DLD1 (cell line): ENCODE results near the gene MEGF9.

ENCODE experiments used
- in situ Hi-C: cut with HindIII; loops from 2 replicates; pipeline ENCODE4 v1.10.0; 2017; ENCODE audit warnings: low sequenced_read_pairs

The MEGF9 gene

GRCh38 chr9:120627073-120627472 is 87.2 kb downstream of the MEGF9 start:
- in situ Hi-C loops: no loop called here

DNA sequence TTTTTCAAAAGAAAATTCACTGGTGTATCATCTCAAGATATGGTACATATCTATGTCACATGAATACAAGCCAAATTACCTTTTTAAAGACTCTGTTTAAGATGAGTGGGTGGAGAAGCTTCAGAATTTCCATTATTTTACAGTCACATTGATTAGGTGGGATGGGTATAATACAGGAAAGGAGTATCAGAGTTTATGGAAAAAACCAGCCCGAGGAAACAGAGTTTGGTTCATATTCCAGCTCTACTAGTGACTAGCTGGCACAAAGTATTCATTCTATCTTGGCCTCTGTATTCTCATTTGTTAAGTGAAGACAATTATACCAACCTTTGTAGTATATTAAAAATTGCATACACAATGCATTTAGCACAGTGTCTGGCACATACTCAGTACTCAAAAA is 87.8 kb downstream of the MEGF9 start:
- in situ Hi-C loops: no loop called here

DNA sequence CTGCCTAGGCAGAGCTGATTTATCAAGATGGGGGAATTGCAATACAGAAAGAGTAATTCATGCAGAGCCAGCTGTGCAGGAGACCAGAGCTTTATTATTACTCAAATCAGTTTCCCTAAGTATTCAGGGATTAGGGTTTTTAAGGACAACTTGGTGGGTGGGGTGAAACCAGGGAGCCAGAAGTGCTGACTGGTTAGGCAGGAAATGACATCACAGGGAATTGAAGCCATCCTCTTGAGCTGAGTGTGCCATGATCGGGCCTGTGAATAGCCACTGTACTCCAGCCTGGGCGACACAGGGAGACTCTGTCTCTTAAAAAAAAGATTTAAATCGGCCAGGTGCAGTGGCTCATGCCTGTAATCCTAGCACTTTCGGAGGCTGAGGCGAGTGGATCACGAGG is 89.0 kb downstream of the MEGF9 start:
- in situ Hi-C loops: no loop called here

DNA sequence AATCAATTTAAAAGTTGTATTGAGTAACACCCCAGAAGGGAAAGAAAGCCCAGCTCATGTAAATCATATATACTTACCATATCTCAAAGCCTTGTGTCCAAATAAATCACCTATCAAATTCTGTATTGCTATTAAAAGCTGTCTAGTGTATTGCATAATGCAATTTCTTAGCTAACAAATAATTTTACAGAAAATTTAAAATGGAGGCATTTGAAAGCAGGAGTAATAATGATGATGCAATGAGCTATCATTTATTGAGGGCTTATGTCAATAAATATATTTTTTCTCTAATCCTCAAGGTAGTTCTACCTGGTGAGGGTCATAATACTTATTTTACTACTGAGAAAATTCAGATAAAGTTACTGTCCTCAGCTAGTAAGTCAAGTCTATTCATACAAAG is 91.5 kb downstream of the MEGF9 start:
- in situ Hi-C loops: no loop called here

DNA sequence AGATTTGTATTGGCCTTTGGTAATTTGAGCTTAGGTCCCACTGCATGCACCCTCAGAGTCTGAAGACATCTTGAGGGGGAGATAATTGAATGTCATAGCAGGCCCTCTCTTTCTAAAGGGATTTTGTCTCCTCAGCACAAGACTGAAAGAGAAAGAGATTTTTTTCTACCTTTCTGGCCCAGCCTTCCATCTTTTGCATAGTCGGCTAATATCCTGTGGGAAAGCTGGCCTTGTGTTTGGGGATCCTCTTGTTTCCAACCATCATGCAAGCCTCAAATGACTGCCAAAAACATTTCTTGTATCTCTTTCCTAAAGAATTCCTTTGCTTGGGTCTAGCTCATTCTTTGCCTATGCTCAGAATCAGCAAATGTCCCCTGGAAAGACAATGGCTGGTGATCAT is 92.3 kb downstream of the MEGF9 start:
- in situ Hi-C loops: no loop called here

- in situ Hi-C loops: no loop called here
These were observed 94.3 kb downstream of the MEGF9 start for GRCh38 chr9:120619751-120620655.

DNA sequence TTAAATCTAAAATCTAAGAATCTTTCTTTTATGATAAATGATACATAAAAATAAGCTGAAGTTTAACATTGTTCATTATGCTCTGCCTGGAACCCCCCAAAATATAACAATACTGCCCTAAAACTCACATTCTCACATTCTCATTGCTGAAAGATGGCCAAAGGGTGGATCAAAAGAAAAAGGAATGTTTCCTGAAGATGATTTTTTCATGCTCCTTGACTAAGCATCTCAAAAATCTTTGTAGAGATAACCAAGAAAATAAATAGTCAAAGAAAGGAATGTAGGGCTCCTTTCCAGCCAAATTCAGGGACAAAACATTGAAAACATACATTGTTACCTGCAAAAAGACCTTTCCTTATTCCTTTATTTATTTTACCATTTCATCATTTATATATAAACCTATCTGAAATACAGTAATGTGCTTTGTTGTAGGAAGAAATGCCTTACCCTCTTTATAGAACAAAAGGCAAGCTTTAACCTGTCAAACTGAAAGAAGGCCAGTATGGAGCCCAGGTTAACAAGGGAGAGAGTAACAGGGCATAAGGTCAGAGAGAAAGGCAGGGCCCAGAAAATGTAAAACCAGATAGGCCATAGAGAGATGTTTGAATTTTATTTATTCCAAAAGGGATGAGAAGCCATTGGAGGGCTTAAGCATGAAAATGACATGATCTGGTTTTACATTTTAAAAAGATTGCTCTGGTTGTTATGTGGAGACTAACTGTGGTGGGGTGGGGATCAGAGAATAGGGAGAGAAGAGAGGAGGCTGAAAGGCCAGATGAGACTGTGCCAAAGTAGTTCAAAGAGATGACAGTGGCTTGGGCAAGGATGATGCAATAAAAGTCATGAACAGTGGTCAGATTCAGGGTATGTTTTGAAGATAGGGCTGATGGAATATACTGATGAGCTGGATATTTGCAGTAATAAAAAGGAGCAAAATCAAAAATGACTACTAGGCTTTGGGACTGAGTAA is 97.0 kb downstream of the MEGF9 start:
- in situ Hi-C loops: no loop called here

DNA sequence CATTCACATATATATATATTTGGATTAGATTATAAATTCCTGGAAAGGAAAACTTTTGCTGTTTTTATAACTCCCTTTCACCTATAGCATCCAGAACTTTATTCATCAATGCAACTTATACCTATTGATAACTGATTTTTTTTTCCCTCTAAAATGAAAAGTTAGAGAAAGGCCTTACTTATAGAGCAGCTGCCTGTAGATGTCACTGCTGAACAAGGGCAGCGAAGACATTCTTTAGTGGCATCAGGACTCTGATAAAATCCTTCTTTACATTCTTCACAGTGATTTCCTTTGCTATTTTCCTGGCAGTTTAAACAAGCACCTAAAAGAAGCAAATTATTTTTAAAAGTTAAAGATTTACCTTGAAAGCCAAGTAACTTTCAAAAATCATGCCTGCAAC is 102.1 kb downstream of the MEGF9 start:
- in situ Hi-C loops: no loop called here

GRCh38 chr9:120611690-120612068 is 102.6 kb downstream of the MEGF9 start:
- in situ Hi-C loops: no loop called here

DNA sequence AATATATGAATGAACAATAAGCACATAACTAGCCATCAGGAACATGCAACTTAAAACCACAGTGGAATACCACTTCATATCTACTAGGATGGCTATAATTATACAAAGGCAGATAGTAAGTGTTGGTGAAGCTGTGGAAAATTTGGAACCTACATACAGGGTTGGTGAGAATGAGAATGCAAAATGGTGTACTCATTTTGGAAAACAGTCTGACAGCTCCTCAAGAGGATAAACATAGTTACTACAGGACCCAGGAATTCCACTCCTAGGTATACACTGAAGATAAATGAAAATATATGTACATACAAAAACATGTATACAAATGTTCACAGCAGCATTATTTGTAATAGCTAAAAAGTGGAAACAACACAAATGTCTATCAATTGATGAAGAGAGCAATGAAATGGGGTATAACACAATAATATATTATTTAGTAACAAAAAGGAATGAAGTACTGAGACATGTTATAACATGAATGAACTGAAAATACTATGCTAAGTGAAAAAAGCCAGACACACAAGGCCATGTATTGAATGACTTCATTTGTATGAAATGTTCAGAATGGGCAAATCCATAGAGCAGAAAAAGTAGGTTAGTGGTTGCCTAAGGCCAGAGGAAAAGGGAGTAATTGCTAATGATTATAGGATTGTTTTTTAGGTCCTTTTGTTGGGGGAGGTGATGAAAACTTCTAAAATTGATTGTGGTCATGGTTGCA is 103.1 kb downstream of the MEGF9 start:
- in situ Hi-C loops: no loop called here

GRCh38 chr9:120609636-120610035 is 104.6 kb downstream of the MEGF9 start:
- in situ Hi-C loops: no loop called here

GRCh38 chr9:120608421-120608820 is 105.8 kb downstream of the MEGF9 start:
- in situ Hi-C loops: no loop called here

GRCh38 chr9:120603591-120603990 is 110.7 kb downstream of the MEGF9 start:
- in situ Hi-C loops: no loop called here

- in situ Hi-C loops: no loop called here
These were observed 111.3 kb downstream of the MEGF9 start for GRCh38 chr9:120603010-120603409.

GRCh38 chr9:120593955-120594277 is 120.4 kb downstream of the MEGF9 start:
- in situ Hi-C loops: no loop called here

- in situ Hi-C loops: no loop called here
These were observed 120.9 kb downstream of the MEGF9 start for GRCh38 chr9:120593250-120593954.

DNA sequence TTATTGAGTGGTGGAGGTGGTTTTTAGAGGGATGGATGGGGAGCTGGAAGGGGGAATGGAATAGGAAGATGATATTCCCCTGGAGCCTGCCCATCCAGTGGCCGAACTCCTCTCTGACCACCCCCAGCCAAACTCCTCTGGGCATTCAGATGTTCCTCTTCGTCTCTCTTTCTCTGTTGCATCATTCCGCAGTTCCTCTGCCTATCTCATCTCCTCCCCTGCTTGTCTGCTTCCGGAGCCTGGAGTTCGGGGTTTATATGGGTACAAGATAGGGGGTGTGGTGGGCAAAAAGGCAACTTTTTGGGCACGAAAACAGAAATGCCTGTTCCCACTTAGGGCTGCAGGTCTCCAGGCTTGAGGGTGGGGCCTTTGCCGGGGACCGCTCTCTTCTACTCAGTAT is 122.1 kb downstream of the MEGF9 start:
- in situ Hi-C loops: no loop called here

- in situ Hi-C loops: no loop called here
These were observed 126.9 kb downstream of the MEGF9 start for GRCh38 chr9:120587328-120587727.

DNA sequence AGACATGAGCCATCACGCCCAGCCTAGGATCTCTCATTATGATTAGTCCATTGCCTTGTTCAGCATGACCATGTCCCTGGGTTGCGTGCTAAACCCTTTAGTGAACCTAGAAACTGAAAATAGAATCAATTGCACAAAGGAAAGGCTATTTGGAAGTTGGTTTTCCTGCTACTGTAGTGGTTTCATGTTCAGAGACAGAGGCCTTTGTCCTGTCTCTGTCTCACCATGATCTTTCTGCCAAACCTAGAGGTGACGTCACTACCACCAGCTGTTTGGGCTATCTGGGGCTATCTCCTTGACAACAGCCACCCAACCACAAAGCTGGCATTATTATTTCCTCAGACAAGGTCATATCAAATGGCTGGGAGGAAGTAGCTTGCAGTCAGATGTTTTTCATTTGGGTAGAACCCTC is 130.3 kb downstream of the MEGF9 start:
- in situ Hi-C loops: no loop called here

DNA sequence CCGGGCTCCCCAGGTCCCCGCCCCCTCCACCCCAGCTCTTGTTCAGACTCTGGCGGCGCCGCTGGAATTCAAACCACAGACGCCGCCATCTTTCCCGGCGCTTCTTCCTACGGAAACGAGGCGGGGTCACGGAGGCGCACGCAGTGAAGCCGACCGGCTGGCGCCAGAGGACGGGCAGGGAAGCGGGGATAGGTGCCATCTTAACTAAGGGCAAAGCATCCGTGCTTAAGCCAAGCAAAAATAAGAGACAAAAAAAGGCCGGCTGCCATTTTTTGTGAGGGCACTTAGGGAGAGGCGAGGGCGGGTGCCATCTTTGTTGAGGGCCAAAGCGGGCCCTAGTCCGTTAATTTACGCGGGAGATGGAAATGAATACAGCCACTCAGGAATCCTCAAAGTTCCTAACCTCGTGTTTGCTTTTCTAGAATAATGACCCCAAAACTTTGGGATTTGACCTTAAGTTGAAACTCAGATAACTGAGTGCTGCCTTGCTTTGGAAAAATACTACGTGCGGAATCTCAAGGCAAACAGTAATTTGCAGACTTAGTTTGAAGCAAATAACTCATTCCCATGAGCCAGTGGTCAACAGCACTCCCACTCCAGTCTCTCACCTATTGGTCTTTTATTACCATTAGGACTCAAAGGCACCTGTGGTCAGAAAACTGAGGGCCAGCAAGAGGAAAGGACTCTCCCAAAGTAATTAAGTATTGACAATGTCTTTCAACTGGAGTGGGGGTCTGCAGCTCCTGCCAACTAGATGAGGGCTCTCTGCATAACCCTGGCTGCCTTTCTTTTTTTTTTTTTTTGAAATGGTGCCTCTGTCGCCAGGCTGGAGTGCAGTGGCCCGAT is 134.0 kb downstream of the MEGF9 start, which contains the start of gene CDK5RAP2:
TSS of gene CDK5RAP2 (minus strand) at position 117 of the 846 bp plus-strand sequence. CDS start 189 bp downstream, outside the sequence.
- in situ Hi-C loops: no loop called here
